ENCODE results near the gene SEMA4C.

Gene SEMA4C

GRCh38 chr2:96888072-96889011 is 18.5 kb upstream of the SEMA4C start:
- Histone ChIP-seq H3K9me3 (ENCODE audit: severe bottlenecking) (no peaks in the 10 kb centered on the region), H3K27me3 (ENCODE audit: insufficient read depth, low read depth, severe bottlenecking) (no peaks in the 10 kb centered on the region), H3K4me3 (ENCODE audit: low read depth, low read length) (no peak overlapping the region), H3K36me3 (no peaks in the 10 kb centered on the region), H3K27ac (no peak overlapping the region)
- TF ChIP-seq CTCF (IDR thresholded peaks at IDR 0.05; ENCODE audit: low read depth, low read length) = no peak
- DNase-seq = no peak

- no peaks in the 10 kb centered on the region for H3K9me3 ChIP-seq (ENCODE audit: severe bottlenecking)
- no peak overlapping the region for H3K4me3 ChIP-seq (ENCODE audit: low read depth, low read length)
- TF ChIP-seq CTCF (IDR thresholded peaks at IDR 0.05; ENCODE audit: low read depth, low read length) = no peak
- no peak overlapping the region for H3K27ac ChIP-seq
- DNase-seq = no peak
- no peaks in the 10 kb centered on the region for H3K36me3 ChIP-seq
- H3K27me3 ChIP-seq (ENCODE audit: insufficient read depth, low read depth, severe bottlenecking) = no peaks in the 10 kb centered on the region
Observed at GRCh38 chr2:96887493-96888012, 17.7 kb upstream of the SEMA4C start.

- no peak for DNase-seq
- Histone ChIP-seq H3K9me3 (ENCODE audit: severe bottlenecking) (no peaks in the 10 kb centered on the region), H3K4me3 (ENCODE audit: low read depth, low read length) (no peak overlapping the region), H3K27ac (no peak overlapping the region), H3K36me3 (no peaks in the 10 kb centered on the region), H3K27me3 (ENCODE audit: insufficient read depth, low read depth, severe bottlenecking) (no peaks in the 10 kb centered on the region)
- no peak for TF ChIP-seq CTCF (IDR thresholded peaks at IDR 0.05; ENCODE audit: low read depth, low read length)
Observed at GRCh38 chr2:96885432-96886347, 15.8 kb upstream of the SEMA4C start.

GRCh38 chr2:96884299-96885094 is 14.6 kb upstream of the SEMA4C start:
- no peaks in the 10 kb centered on the region for H3K36me3 ChIP-seq
- TF ChIP-seq CTCF (IDR thresholded peaks at IDR 0.05; ENCODE audit: low read depth, low read length) = no peak
- H3K4me3 ChIP-seq (ENCODE audit: low read depth, low read length) = no peak overlapping the region
- no peak for DNase-seq
- no peaks in the 10 kb centered on the region for H3K27me3 ChIP-seq (ENCODE audit: insufficient read depth, low read depth, severe bottlenecking)
- H3K27ac ChIP-seq = no peak overlapping the region
- H3K9me3 ChIP-seq (ENCODE audit: severe bottlenecking) = no peaks in the 10 kb centered on the region

- no peak overlapping the region for H3K4me3 ChIP-seq (ENCODE audit: low read depth, low read length)
- H3K36me3 ChIP-seq = no peaks in the 10 kb centered on the region
- H3K9me3 ChIP-seq (ENCODE audit: severe bottlenecking) = no peaks in the 10 kb centered on the region
- no peak for TF ChIP-seq CTCF (IDR thresholded peaks at IDR 0.05; ENCODE audit: low read depth, low read length)
- H3K27me3 ChIP-seq (ENCODE audit: insufficient read depth, low read depth, severe bottlenecking) = no peaks in the 10 kb centered on the region
- DNase-seq = no peak
- H3K27ac ChIP-seq = no peak overlapping the region
Observed at GRCh38 chr2:96883306-96883705, 13.4 kb upstream of the SEMA4C start.

Data from WERI-Rb-1 (cell line).